ENCODE measurements around the gene ASTL. TPM values are rescaled to one million over a fixed set of nuclear protein-coding genes. Genes with fewer than 3 reads are reported as not detected.
A peak's percentile ranks its signal among the peaks of the same experiment; 100 is the strongest.

The ASTL gene
- total RNA-seq, 4 donors from 2014 or later, result not detected

GRCh38 chr2:96105994-96106715, 32.1 kb downstream of the ASTL start:
- Histone ChIP-seq H3K36me3 (no peaks in the 10 kb centered on the region), H3K4me3 (no peak overlapping the region), H3K9me3 (peaks cover 0 to 4% of the 10 kb centered on the region in 2 donors), H3K4me1 (no peaks in the 10 kb centered on the region), H3K27me3 (no peaks in the 10 kb centered on the region), H3K27ac (no peak overlapping the region)
- no peak for DNase-seq
- TF ChIP-seq, protein P1, sequence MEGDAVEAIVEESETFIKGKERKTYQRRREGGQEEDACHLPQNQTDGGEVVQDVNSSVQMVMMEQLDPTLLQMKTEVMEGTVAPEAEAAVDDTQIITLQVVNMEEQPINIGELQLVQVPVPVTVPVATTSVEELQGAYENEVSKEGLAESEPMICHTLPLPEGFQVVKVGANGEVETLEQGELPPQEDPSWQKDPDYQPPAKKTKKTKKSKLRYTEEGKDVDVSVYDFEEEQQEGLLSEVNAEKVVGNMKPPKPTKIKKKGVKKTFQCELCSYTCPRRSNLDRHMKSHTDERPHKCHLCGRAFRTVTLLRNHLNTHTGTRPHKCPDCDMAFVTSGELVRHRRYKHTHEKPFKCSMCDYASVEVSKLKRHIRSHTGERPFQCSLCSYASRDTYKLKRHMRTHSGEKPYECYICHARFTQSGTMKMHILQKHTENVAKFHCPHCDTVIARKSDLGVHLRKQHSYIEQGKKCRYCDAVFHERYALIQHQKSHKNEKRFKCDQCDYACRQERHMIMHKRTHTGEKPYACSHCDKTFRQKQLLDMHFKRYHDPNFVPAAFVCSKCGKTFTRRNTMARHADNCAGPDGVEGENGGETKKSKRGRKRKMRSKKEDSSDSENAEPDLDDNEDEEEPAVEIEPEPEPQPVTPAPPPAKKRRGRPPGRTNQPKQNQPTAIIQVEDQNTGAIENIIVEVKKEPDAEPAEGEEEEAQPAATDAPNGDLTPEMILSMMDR (IDR thresholded peaks at IDR 0.05), result no peak
- no peak for TF ChIP-seq POLR2A (IDR thresholded peaks at IDR 0.05)
- intact Hi-C loops (cut with DNase I; ENCODE audit: low total_unique reads), result no loop called here

- intact Hi-C loops (cut with DNase I; ENCODE audit: low total_unique reads), result no loop called here
- no peak for TF ChIP-seq POLR2A (IDR thresholded peaks at IDR 0.05)
- TF ChIP-seq, protein P1 (IDR thresholded peaks at IDR 0.05), result no peak
- H3K27me3 ChIP-seq, result no peaks in the 10 kb centered on the region
- H3K36me3 ChIP-seq, result no peaks in the 10 kb centered on the region
- H3K9me3 ChIP-seq, result peaks cover 0 to 4% of the 10 kb centered on the region in 2 donors
- DNase-seq, result no peak
- no peak overlapping the region for H3K4me3 ChIP-seq
- H3K4me1 ChIP-seq, result no peaks in the 10 kb centered on the region
- no peak overlapping the region for H3K27ac ChIP-seq
Observed at GRCh38 chr2:96105152-96105915, 33.0 kb downstream of the ASTL start.

- Histone ChIP-seq H3K36me3 (no peaks in the 10 kb centered on the region), H3K27me3 (no peaks in the 10 kb centered on the region), H3K9me3 (peaks cover 0 to 4% of the 10 kb centered on the region in 2 donors), H3K4me3 (no peak overlapping the region), H3K4me1 (no peaks in the 10 kb centered on the region), H3K27ac (no peak overlapping the region)
- peak in 1 of 2 donors; percentile 12 for DNase-seq
- TF ChIP-seq POLR2A (IDR thresholded peaks at IDR 0.05), result no peak
- TF ChIP-seq, protein P1 (IDR thresholded peaks at IDR 0.05), result no peak
- intact Hi-C loops (cut with DNase I; ENCODE audit: low total_unique reads), result no loop called here
Observed at GRCh38 chr2:96104487-96104861, 33.8 kb downstream of the ASTL start.

DNA sequence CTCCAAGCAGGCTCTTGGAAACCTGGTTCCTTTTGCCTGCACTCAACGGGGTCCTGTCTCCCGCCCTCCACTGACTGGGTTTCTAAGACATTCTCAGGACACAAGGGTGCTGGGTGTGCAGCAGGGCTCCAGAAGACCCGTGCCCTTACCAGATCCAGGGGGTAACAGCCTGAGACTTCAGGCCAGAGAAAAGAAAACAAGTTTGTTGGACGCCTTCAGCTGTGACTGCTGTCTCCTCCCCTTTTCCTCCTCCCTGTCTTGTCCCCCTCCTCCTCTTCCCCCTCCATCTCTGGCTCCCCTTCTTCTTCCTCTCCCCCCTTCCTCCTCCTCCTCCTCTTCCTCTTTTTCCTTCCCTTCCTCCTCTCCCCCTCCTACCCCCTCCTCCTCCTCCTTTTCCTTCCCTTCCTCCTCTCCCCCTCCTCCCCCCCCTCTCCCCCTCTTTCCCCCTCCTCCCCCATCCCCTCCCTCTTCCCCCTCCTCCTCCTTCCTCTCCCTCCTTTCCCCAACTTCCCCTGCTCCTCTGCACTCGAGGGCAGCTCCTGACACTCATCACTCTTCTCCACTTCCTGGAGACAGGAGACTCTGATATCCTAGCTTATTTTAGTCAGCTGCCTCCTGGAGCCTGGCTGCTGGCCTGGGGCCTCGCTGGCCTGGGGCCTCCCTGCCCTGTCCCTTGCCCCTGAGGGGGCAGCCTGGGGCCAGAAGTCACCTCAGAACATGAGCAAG, 34.4 kb downstream of the ASTL start:
- TF ChIP-seq POLR2A (IDR thresholded peaks at IDR 0.05), result no peak
- TF ChIP-seq, protein P1 (IDR thresholded peaks at IDR 0.05), result no peak
- H3K9me3 ChIP-seq, result peaks cover 0 to 4% of the 10 kb centered on the region in 2 donors
- no peak overlapping the region for H3K4me3 ChIP-seq
- H3K36me3 ChIP-seq, result no peaks in the 10 kb centered on the region
- peak in 1 of 2 donors; percentile 8 for DNase-seq
- H3K27me3 ChIP-seq, result no peaks in the 10 kb centered on the region
- intact Hi-C loops (cut with DNase I; ENCODE audit: low total_unique reads), result no loop called here
- H3K27ac ChIP-seq, result no peak overlapping the region
- H3K4me1 ChIP-seq, result no peaks in the 10 kb centered on the region

Data from uterus (tissue), 4 donors.